Measurements from ENCODE around the gene SLC38A3.

Gene SLC38A3

GRCh38 chr3:50173685-50174516 lies 31.2 kb upstream of the SLC38A3 start:
- Histone ChIP-seq H3K9me3 (ENCODE audit: low read depth, low read length) (no peaks in the 10 kb centered on the region), H3K36me3 (ENCODE audit: insufficient read depth, low read length) (no peaks in the 10 kb centered on the region), H3K4me3 (no peak overlapping the region), H3K27ac (no peak overlapping the region), H3K9ac (ENCODE audit: insufficient read length) (no peak overlapping the region)
- no peak for TF ChIP-seq POLR2AphosphoS5 (IDR thresholded peaks at IDR 0.05; ENCODE audit: borderline replicate concordance, low read depth, low read length)
- no peak for TF ChIP-seq FOXP2 (optimal IDR thresholded peaks at IDR 0.05; ENCODE audit: control extremely low read depth, extremely low read length, insufficient read depth)
- TF ChIP-seq EZH2 (IDR thresholded peaks at IDR 0.05): no peak
- no peak for DNase-seq (ENCODE audit: low read depth, low spot score)

- DNase-seq (ENCODE audit: low read depth, low spot score): no peak
- Histone ChIP-seq H3K4me3 (no peak overlapping the region), H3K36me3 (ENCODE audit: insufficient read depth, low read length) (no peaks in the 10 kb centered on the region), H3K9me3 (ENCODE audit: low read depth, low read length) (no peaks in the 10 kb centered on the region), H3K9ac (ENCODE audit: insufficient read length) (no peak overlapping the region), H3K27ac (no peak overlapping the region)
- no peak for TF ChIP-seq POLR2AphosphoS5 (IDR thresholded peaks at IDR 0.05; ENCODE audit: borderline replicate concordance, low read depth, low read length)
- TF ChIP-seq FOXP2 (optimal IDR thresholded peaks at IDR 0.05; ENCODE audit: control extremely low read depth, extremely low read length, insufficient read depth): no peak
- no peak for TF ChIP-seq EZH2 (IDR thresholded peaks at IDR 0.05)
Measured at GRCh38 chr3:50174517-50174895, 30.6 kb upstream of the SLC38A3 start.

DNA sequence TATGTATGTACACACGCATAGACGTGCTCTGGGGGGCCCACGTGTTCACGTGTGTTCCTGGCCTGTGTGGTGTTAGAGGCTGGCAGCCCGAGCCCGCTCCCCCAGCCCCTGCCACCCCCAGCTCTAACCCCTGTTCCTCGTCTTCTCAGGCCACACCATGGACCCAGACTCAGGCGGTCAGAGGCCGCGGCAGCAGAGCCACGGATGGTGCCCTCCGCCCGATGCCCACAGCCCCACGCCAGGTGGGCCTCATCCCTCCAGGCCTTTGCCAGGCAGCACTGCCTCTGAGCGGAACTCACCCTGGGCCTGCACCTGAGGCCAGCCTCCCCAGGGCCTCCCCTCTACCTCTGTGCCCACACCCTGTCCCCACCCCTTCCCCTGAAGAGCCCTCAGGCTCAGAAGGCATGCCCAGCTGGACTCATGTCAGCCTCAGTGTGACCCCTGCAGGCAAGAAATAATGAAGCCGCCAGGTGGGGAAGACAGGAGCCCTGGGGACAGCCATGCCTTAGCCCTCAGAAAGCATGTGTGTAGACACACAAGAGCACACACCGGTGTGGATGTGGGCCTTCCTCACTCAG lies 30.0 kb upstream of the SLC38A3 start:
- no peak for TF ChIP-seq EZH2 (IDR thresholded peaks at IDR 0.05)
- no peak for TF ChIP-seq FOXP2 (optimal IDR thresholded peaks at IDR 0.05; ENCODE audit: control extremely low read depth, extremely low read length, insufficient read depth)
- TF ChIP-seq POLR2AphosphoS5 (IDR thresholded peaks at IDR 0.05; ENCODE audit: borderline replicate concordance, low read depth, low read length): no peak
- Histone ChIP-seq H3K9me3 (ENCODE audit: low read depth, low read length) (no peaks in the 10 kb centered on the region), H3K36me3 (ENCODE audit: insufficient read depth, low read length) (no peaks in the 10 kb centered on the region), H3K9ac (ENCODE audit: insufficient read length) (no peak overlapping the region), H3K4me3 (no peak overlapping the region), H3K27ac (no peak overlapping the region)
- DNase-seq (ENCODE audit: low read depth, low spot score): no peak

GRCh38 chr3:50177346-50177745 lies 27.7 kb upstream of the SLC38A3 start:
- no peak for TF ChIP-seq FOXP2 (optimal IDR thresholded peaks at IDR 0.05; ENCODE audit: control extremely low read depth, extremely low read length, insufficient read depth)
- TF ChIP-seq EZH2 (IDR thresholded peaks at IDR 0.05): no peak
- no peak for TF ChIP-seq POLR2AphosphoS5 (IDR thresholded peaks at IDR 0.05; ENCODE audit: borderline replicate concordance, low read depth, low read length)
- H3K36me3 ChIP-seq (ENCODE audit: insufficient read depth, low read length): no peaks in the 10 kb centered on the region

DNA sequence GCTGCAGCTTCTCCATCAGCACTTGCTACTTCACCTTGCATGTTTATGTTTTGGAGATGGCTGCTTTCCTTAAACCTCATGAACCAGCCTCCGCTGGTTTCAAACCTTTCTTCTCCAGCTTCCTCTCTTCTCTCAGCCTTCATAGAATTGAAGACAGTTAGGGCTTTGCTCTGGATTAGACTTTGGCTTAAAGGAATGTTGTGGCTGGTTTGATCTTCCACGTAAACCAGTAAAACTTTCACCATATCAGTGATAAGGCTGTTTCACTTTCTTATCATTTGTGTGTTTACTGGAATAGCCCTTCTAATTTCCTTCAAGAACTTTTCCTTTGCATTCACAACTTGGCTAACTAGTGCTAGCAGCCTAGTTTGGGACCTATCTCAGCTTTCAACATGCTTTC lies 25.4 kb upstream of the SLC38A3 start:
- H3K9ac ChIP-seq (ENCODE audit: insufficient read length): no peak overlapping the region
- no peak overlapping the region for H3K4me3 ChIP-seq
- no peaks in the 10 kb centered on the region for H3K36me3 ChIP-seq (ENCODE audit: insufficient read depth, low read length)
- no peak for TF ChIP-seq POLR2AphosphoS5 (IDR thresholded peaks at IDR 0.05; ENCODE audit: borderline replicate concordance, low read depth, low read length)
- TF ChIP-seq FOXP2 (optimal IDR thresholded peaks at IDR 0.05; ENCODE audit: control extremely low read depth, extremely low read length, insufficient read depth): no peak
- TF ChIP-seq EZH2 (IDR thresholded peaks at IDR 0.05): no peak
- no peak overlapping the region for H3K27ac ChIP-seq
- no peaks in the 10 kb centered on the region for H3K9me3 ChIP-seq (ENCODE audit: low read depth, low read length)
- no peak for DNase-seq (ENCODE audit: low read depth, low spot score)

More at GRCh38 chr3:50177346-50177745, 27.7 kb upstream of the SLC38A3 start:
- no peaks in the 10 kb centered on the region for H3K9me3 ChIP-seq (ENCODE audit: low read depth, low read length)
- H3K4me3 ChIP-seq: no peak overlapping the region
- DNase-seq (ENCODE audit: low read depth, low spot score): no peak
- no peak overlapping the region for H3K27ac ChIP-seq
- no peak overlapping the region for H3K9ac ChIP-seq (ENCODE audit: insufficient read length)

- DNase-seq (ENCODE audit: low read depth, low spot score): no peak
- H3K27ac ChIP-seq: no peak overlapping the region
Measured at GRCh38 chr3:50181985-50182384, 23.1 kb upstream of the SLC38A3 start.

DNA sequence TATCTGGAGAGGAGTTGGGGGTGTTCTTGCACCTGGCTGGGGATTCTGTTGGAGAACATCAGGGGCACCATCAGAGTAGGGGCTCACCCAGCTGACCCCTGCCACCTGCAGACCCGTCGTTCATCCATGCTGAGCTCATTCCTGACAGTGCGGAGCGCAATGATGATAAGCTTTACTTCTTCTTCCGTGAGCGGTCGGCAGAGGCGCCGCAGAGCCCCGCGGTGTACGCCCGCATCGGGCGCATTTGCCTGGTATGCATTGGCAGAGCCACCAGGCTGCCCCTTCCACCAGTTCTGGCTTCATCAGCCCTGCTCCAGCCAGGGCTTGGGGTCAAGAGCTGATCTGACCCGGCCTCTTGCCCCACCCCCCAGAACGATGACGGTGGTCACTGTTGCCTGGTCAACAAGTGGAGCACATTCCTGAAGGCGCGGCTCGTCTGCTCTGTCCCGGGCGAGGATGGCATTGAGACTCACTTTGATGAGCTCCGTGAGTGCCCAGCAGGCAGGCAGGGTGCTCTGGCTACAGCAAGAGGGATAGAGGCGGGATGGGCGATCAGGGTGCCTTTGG lies 22.5 kb upstream of the SLC38A3 start:
- Histone ChIP-seq H3K27ac (no peak overlapping the region), H3K4me3 (no peak overlapping the region), H3K36me3 (ENCODE audit: insufficient read depth, low read length) (no peaks in the 10 kb centered on the region), H3K9ac (ENCODE audit: insufficient read length) (no peak overlapping the region), H3K9me3 (ENCODE audit: low read depth, low read length) (no peaks in the 10 kb centered on the region)
- DNase-seq (ENCODE audit: low read depth, low spot score): no peak
- TF ChIP-seq FOXP2 (optimal IDR thresholded peaks at IDR 0.05; ENCODE audit: control extremely low read depth, extremely low read length, insufficient read depth) (no peak), EZH2 (IDR thresholded peaks at IDR 0.05) (no peak), POLR2AphosphoS5 (IDR thresholded peaks at IDR 0.05; ENCODE audit: borderline replicate concordance, low read depth, low read length) (no peak)

More at GRCh38 chr3:50181985-50182384, 23.1 kb upstream of the SLC38A3 start:
- no peaks in the 10 kb centered on the region for H3K36me3 ChIP-seq (ENCODE audit: insufficient read depth, low read length)
- H3K9ac ChIP-seq (ENCODE audit: insufficient read length): no peak overlapping the region
- TF ChIP-seq EZH2 (IDR thresholded peaks at IDR 0.05): no peak
- no peak overlapping the region for H3K4me3 ChIP-seq
- H3K9me3 ChIP-seq (ENCODE audit: low read depth, low read length): no peaks in the 10 kb centered on the region

DNA sequence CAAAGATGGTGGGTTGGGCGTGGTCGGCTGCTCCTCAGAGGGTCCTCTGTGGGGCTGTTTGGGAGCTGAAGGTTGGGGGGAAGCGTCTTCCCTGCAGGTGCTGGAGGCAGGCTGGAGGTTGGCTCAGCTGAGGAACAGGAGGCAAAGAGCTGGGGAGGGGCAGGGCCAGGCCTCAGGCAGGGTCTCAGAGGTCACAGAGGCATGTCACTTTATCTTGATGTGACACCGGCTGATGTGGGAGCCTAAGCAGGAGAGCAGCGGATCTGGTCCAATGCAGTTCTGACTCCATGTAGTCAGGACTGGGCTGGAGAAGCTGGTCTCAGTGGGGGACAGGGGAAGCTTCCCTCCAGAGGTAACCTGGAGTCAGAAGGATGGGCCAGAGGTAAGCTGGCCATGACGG lies 21.3 kb upstream of the SLC38A3 start:
- Histone ChIP-seq H3K4me3 (no peak overlapping the region), H3K27ac (no peak overlapping the region), H3K9ac (ENCODE audit: insufficient read length) (no peak overlapping the region), H3K36me3 (ENCODE audit: insufficient read depth, low read length) (no peaks in the 10 kb centered on the region), H3K9me3 (ENCODE audit: low read depth, low read length) (no peaks in the 10 kb centered on the region)
- no peak for TF ChIP-seq FOXP2 (optimal IDR thresholded peaks at IDR 0.05; ENCODE audit: control extremely low read depth, extremely low read length, insufficient read depth)
- no peak for TF ChIP-seq EZH2 (IDR thresholded peaks at IDR 0.05)
- no peak for TF ChIP-seq POLR2AphosphoS5 (IDR thresholded peaks at IDR 0.05; ENCODE audit: borderline replicate concordance, low read depth, low read length)
- no peak for DNase-seq (ENCODE audit: low read depth, low spot score)
